ENCODE results near the gene TMEM114. TPM values are rescaled to one million over a fixed set of nuclear protein-coding genes. Genes with fewer than 3 reads are reported as not detected.

TMEM114 gene
- total RNA-seq, 3 donors from 2014 or later = not detected

GRCh38 chr16:8554022-8554421 lies 36.3 kb downstream of the TMEM114 start:
- H3K27me3 ChIP-seq = peaks cover 0 to 31% of the 10 kb centered on the region in 2 donors
- H3K36me3 ChIP-seq = no peaks in the 10 kb centered on the region
- H3K4me3 ChIP-seq = no peak overlapping the region
- no peaks in the 10 kb centered on the region for H3K4me1 ChIP-seq
- DNase-seq (ENCODE audit: low spot score in 2 of 2) = no peak
- intact Hi-C loops (cut with DNase I; ENCODE audit: low total_unique reads) = no loop called here
- TF ChIP-seq CTCF (IDR thresholded peaks at IDR 0.05) (no peak), POLR2AphosphoS5 (IDR thresholded peaks at IDR 0.05) (no peak), POLR2A (IDR thresholded peaks at IDR 0.05) (no peak)
- no peak overlapping the region for H3K27ac ChIP-seq
- H3K9me3 ChIP-seq = no peaks in the 10 kb centered on the region

GRCh38 chr16:8552487-8553221 lies 37.7 kb downstream of the TMEM114 start:
- Histone ChIP-seq H3K9me3 (no peaks in the 10 kb centered on the region), H3K36me3 (no peaks in the 10 kb centered on the region), H3K27me3 (peaks cover 0 to 39% of the 10 kb centered on the region in 2 donors), H3K4me1 (no peaks in the 10 kb centered on the region), H3K27ac (no peak overlapping the region), H3K4me3 (no peak overlapping the region)
- intact Hi-C loops (cut with DNase I; ENCODE audit: low total_unique reads) = no loop called here
- DNase-seq (ENCODE audit: low spot score in 2 of 2) = no peak
- TF ChIP-seq CTCF (IDR thresholded peaks at IDR 0.05) (no peak), POLR2A (IDR thresholded peaks at IDR 0.05) (no peak), POLR2AphosphoS5 (IDR thresholded peaks at IDR 0.05) (no peak)

- no peaks in the 10 kb centered on the region for H3K4me1 ChIP-seq
- no peaks in the 10 kb centered on the region for H3K9me3 ChIP-seq
- TF ChIP-seq POLR2AphosphoS5 (IDR thresholded peaks at IDR 0.05) = no peak
- TF ChIP-seq POLR2A (IDR thresholded peaks at IDR 0.05) = no peak
- TF ChIP-seq CTCF (IDR thresholded peaks at IDR 0.05) = no peak
- peaks cover 0 to 36% of the 10 kb centered on the region in 2 donors for H3K27me3 ChIP-seq
- DNase-seq (ENCODE audit: low spot score in 2 of 2) = no peak
- intact Hi-C loops (cut with DNase I; ENCODE audit: low total_unique reads) = no loop called here
- H3K36me3 ChIP-seq = no peaks in the 10 kb centered on the region
- H3K27ac ChIP-seq = no peak overlapping the region
- H3K4me3 ChIP-seq = no peak overlapping the region
Observed at GRCh38 chr16:8551388-8552332, 38.7 kb downstream of the TMEM114 start.

GRCh38 chr16:8550728-8551387 lies 39.5 kb downstream of the TMEM114 start:
- Histone ChIP-seq H3K36me3 (no peaks in the 10 kb centered on the region), H3K27me3 (peaks cover 0 to 35% of the 10 kb centered on the region in 2 donors), H3K4me1 (no peaks in the 10 kb centered on the region), H3K9me3 (no peaks in the 10 kb centered on the region), H3K27ac (no peak overlapping the region), H3K4me3 (no peak overlapping the region)
- TF ChIP-seq POLR2AphosphoS5 (IDR thresholded peaks at IDR 0.05) (no peak), CTCF (IDR thresholded peaks at IDR 0.05) (no peak), POLR2A (IDR thresholded peaks at IDR 0.05) (no peak)
- intact Hi-C loops (cut with DNase I; ENCODE audit: low total_unique reads) = no loop called here
- no peak for DNase-seq (ENCODE audit: low spot score in 2 of 2)
